Measurements from ENCODE around the gene SFXN2. TPM values are rescaled to one million over a fixed set of nuclear protein-coding genes. Genes with fewer than 3 reads are reported as not detected.

Gene SFXN2
- polyA plus RNA-seq, 2 of the 4 experiments (the other 2 are of a cell fraction): 5.6 to 7.4 TPM

DNA sequence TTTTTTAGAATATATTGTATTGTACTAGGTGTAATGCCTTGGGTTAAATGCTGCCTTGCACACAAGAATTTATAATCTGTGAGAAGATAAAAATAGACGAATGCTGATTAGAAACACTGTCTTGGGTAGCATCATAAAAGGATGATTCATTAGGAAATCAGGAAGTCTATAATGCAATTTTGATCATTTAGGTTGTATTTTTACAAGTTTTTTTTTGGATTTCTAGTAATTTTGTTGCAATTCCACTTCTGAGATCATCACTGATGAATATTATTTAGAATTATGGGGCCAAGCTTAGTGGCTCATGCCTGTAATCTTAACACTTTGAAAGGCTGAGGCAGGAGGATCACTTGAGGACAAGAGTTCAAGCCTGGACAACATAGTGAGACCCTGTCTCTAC is 58.9 kb downstream of the SFXN2 start:
- ChIA-PET CTCF (interaction anchor here (0.7 to 1.1 kb wide), 2 partner anchors 128 to 254 kb away, joined by 3 to 4 read pairs; no protein-coding TSS in a partner anchor), POLR2A (interaction anchor here (0.6 kb wide), 1 partner anchor 18 kb away, joined by 3 read pairs; no protein-coding TSS in a partner anchor)
- Histone ChIP-seq H3K4me3 (no peak overlapping the region), H3K4me2 (no peak overlapping the region), H3K9me3 (no peaks in the 10 kb centered on the region), H3K4me1 (peaks cover 26% of the 10 kb centered on the region), H3K27ac (no peak overlapping the region)
- TF ChIP-seq FOXS1 (CRISPR knock-in tag; IDR thresholded peaks at IDR 0.05) (no peak), EP300 (IDR thresholded peaks at IDR 0.05) (no peak), BCL3 (IDR thresholded peaks at IDR 0.05) (no peak), NPAS2 (CRISPR knock-in tag; IDR thresholded peaks at IDR 0.05; ENCODE audit: borderline replicate concordance) (no peak), EHMT2 (IDR thresholded peaks at IDR 0.05; ENCODE audit: low read depth) (no peak), RFX5 (IDR thresholded peaks at IDR 0.05) (no peak), GATA3 (IDR thresholded peaks at IDR 0.05; ENCODE audit: borderline replicate concordance) (no peak)
- TF ChIP-seq, protein P1, sequence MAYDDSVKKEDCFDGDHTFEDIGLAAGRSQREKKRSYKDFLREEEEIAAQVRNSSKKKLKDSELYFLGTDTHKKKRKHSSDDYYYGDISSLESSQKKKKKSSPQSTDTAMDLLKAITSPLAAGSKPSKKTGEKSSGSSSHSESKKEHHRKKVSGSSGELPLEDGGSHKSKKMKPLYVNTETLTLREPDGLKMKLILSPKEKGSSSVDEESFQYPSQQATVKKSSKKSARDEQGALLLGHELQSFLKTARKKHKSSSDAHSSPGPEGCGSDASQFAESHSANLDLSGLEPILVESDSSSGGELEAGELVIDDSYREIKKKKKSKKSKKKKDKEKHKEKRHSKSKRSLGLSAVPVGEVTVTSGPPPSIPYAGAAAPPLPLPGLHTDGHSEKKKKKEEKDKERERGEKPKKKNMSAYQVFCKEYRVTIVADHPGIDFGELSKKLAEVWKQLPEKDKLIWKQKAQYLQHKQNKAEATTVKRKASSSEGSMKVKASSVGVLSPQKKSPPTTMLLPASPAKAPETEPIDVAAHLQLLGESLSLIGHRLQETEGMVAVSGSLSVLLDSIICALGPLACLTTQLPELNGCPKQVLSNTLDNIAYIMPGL (CRISPR knock-in tag; IDR thresholded peaks at IDR 0.05; ENCODE audit: borderline replicate concordance): no peak
- FAIRE-seq: no peak
- ATAC-seq: no peak
- no peak for DNase-seq (ENCODE audit: low read depth in 1 of 2, low spot score in 1 of 2)
- 83% methylated on average over 1 of the region's 1 CpG for WGBS (ENCODE audit: missing lambda C conversion rate)

DNA sequence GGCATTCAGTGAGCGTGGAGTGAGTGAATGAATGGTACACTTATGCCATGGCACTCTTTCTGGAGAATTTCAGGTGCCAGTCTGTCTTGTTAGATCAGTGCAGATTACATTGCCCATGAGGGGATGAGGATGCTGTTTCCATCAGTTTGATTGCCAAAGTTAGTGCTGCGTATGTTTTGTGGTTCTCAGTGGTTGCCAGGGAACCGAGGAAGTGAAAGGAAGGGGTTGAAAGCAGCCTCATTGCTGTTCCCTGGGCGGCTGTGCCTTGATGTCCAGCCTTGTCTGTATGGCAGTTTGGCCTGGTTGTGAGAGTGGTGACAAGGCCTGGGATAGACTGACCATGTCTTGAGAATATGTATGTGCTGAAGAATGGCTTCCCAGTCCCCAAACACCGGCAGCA is 59.5 kb downstream of the SFXN2 start:
- CTCF ChIA-PET: interaction anchor here (0.7 kb wide), 1 partner anchor 253 kb away, joined by 4 read pairs; no protein-coding TSS in a partner anchor

DNA sequence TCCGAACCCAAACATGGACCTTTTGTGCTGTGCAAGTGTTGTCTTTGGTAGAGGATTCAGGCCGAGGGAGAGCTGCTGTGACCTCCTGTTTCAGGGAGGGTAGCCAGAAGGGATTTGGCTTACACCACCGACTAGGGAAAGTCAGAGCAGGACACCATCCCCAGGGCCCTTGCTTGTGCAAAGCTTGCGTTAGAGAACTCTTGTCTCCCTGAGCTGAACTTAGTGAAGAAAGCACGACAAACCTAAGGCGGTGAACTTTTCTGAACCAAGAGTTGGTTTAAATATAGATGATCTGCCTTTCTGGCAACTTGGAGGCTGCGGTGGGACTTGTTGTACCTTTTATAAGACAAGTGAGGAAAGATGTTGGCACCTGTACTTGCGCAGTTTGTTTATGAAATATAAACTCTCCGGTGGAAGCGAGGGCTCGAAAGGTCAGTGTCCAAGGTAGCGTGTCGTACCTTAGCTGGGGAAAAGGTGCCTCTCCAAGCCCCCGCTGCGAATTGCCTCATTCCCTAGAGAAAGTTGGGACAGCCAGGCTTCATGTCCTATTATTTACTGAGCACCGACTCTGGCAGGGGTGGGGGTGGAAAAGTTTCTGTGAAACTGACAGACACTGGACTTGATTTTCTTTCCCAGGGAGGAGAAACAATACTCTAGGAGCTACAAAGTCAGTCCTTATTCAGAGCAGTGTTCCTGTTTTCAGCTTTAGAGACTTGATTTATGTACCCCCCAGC is 60.9 kb downstream of the SFXN2 start:
- Histone ChIP-seq H3K4me1 (peaks cover 9% of the 10 kb centered on the region; the same call in 2 of the 3 replicates), H3K4me2 (no peak overlapping the region), H3K9me3 (no peaks in the 10 kb centered on the region), H3K27ac (no peak overlapping the region), H3K4me3 (no peak overlapping the region)
- ChIA-PET CTCF (interaction anchor here (0.6 to 2.2 kb wide), 6 partner anchors 10 to 809 kb away, joined by 3 to 6 read pairs (median 4); no protein-coding TSS in a partner anchor), POLR2A (no interaction called here)
- DNase-seq (ENCODE audit: low read depth in 1 of 2, low spot score in 1 of 2): no peak
- WGBS (ENCODE audit: missing lambda C conversion rate): 79% methylated on average over 16 of the region's 16 CpGs
- no peak for FAIRE-seq
- ATAC-seq: no peak
- TF ChIP-seq NR3C1 (IDR thresholded peaks at IDR 0.05) (no peak), MAFK (IDR thresholded peaks at IDR 0.05; ENCODE audit: partially characterized antibody) (no peak), RNF2 (IDR thresholded peaks at IDR 0.05; ENCODE audit: borderline replicate concordance, low read depth) (no peak), POLR2AphosphoS2 (conservative IDR thresholded peaks at IDR 0.05; ENCODE audit: low read length) (no peak), BCL3 (IDR thresholded peaks at IDR 0.05) (no peak), SREBF2 (IDR thresholded peaks at IDR 0.05) (no peak), NFE2L2 (conservative IDR thresholded peaks at IDR 0.05; ENCODE audit: low read length) (no peak), REST (IDR thresholded peaks at IDR 0.05) (no peak), KDM5A (IDR thresholded peaks at IDR 0.05) (no peak)

More for the DNA sequence above, 59.5 kb downstream of the SFXN2 start:
- Histone ChIP-seq H3K4me1 (peaks cover 23% of the 10 kb centered on the region), H3K4me2 (no peak overlapping the region), H3K4me3 (no peak overlapping the region), H3K9me3 (no peaks in the 10 kb centered on the region), H3K27ac (no peak overlapping the region)
- WGBS (ENCODE audit: missing lambda C conversion rate): 96% methylated on average over 5 of the region's 5 CpGs
- TF ChIP-seq CEBPB (IDR thresholded peaks at IDR 0.05): no peak
- no peak for TF ChIP-seq EP300 (IDR thresholded peaks at IDR 0.05)
- TF ChIP-seq PHF8 (IDR thresholded peaks at IDR 0.05; ENCODE audit: borderline replicate concordance, low read depth): no peak
- TF ChIP-seq FOXS1 (CRISPR knock-in tag; IDR thresholded peaks at IDR 0.05): no peak
- TF ChIP-seq EHMT2 (IDR thresholded peaks at IDR 0.05; ENCODE audit: low read depth): no peak
- no peak for TF ChIP-seq CTCF (IDR thresholded peaks at IDR 0.05)
- TF ChIP-seq CBX8 (IDR thresholded peaks at IDR 0.05): no peak
- TF ChIP-seq MAFK (IDR thresholded peaks at IDR 0.05; ENCODE audit: partially characterized antibody): no peak
- DNase-seq (ENCODE audit: low read depth in 1 of 2, low spot score in 1 of 2): no peak
- ATAC-seq: no peak
- POLR2A ChIA-PET: no interaction called here
- FAIRE-seq: no peak
